ENCODE results near the gene TSC22D2. TPM values are rescaled to one million over a fixed set of nuclear protein-coding genes. Genes with fewer than 3 reads are reported as not detected.
A peak's percentile ranks its signal among the peaks of the same experiment; 100 is the strongest.

The TSC22D2 gene
- total RNA-seq, 3 donors from 2014 or later: 21.8 to 35.5 (median 31.3) TPM

DNA sequence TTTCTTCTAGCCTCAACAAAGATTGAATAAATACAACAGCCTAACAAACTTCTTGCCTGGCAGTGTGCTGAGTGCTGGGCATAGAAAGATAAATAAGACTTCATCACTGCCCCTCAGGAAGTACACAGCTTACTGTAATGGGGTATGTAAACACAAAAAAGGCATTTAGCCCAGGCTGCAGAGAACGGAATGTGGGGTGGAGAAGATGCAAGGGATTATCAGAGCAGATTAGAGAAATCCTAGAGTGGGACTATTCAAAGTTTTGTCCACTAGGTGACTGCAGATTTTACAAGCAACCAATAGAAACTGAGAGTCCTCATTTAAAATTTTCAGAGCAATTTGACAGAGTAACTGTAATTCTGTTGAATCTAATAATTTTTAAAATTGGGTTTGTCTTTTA, 35.4 kb upstream of the TSC22D2 start:
- DNase-seq: no peak
- H3K4me3 ChIP-seq: no peak overlapping the region
- TF ChIP-seq, protein P1, sequence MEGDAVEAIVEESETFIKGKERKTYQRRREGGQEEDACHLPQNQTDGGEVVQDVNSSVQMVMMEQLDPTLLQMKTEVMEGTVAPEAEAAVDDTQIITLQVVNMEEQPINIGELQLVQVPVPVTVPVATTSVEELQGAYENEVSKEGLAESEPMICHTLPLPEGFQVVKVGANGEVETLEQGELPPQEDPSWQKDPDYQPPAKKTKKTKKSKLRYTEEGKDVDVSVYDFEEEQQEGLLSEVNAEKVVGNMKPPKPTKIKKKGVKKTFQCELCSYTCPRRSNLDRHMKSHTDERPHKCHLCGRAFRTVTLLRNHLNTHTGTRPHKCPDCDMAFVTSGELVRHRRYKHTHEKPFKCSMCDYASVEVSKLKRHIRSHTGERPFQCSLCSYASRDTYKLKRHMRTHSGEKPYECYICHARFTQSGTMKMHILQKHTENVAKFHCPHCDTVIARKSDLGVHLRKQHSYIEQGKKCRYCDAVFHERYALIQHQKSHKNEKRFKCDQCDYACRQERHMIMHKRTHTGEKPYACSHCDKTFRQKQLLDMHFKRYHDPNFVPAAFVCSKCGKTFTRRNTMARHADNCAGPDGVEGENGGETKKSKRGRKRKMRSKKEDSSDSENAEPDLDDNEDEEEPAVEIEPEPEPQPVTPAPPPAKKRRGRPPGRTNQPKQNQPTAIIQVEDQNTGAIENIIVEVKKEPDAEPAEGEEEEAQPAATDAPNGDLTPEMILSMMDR (IDR thresholded peaks at IDR 0.05): no peak
- ATAC-seq: no peak
- H3K9me3 ChIP-seq: no peaks in the 10 kb centered on the region
- no peaks in the 10 kb centered on the region for H3K36me3 ChIP-seq (ENCODE audit: low read depth)
- intact Hi-C loops (cut with DNase I, micrococcal nuclease): no loop called here
- no peaks in the 10 kb centered on the region for H3K4me1 ChIP-seq (ENCODE audit: low read depth)

DNA sequence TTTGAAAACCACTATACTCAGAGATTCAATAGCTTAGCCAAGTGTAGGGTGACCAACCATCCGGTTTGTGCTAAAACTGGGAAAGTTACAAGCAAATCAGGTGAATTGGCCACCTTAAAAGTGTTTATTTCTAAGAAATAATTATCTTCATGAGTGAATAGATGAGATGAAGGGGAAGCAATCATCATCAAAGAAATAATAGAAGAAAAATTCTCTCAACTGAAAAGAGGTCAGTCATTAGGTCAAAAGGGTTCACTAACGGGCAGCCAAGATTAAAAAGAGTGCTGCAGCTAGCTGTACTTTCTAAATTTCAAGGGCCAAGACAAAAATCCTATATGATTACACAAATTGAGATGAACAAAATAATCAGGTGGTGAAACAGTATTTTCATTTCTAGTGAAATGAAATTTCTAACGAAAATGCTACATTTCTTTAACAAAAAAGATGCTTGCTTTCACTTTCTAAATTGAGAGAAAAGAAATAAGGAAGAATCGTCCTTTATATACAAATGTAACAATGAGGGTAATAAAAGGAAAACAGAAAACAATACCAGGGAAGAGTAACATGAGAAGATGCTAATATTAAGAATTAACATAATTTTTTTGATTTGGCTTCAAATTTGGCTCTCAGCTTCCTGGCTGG, 34.7 kb upstream of the TSC22D2 start:
- ATAC-seq (no peak), DNase-seq (no peak)
- TF ChIP-seq, protein P1 (IDR thresholded peaks at IDR 0.05): no peak
- no peaks in the 10 kb centered on the region for H3K9me3 ChIP-seq
- no peaks in the 10 kb centered on the region for H3K4me1 ChIP-seq (ENCODE audit: low read depth)
- intact Hi-C loops (cut with DNase I, micrococcal nuclease): no loop called here
- no peaks in the 10 kb centered on the region for H3K36me3 ChIP-seq (ENCODE audit: low read depth)
- no peak overlapping the region for H3K4me3 ChIP-seq

DNA sequence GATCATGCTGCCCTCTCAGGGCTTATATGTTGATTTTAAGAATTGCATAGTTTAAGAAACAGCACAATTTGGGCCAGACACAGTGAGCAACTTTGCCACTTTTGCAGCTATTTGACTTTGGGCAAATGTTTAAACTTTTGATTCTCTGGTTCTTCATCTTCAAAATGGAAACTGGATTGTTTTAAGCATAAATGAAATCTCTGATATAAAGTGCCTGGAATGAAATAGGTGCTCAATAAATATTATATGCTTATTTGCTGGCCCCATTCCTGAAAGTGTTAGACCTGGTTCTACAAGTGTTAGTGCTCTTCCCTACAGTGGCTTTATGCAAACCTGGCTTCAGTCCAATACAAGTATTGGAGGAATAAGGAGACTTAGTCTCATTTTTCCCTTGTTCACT, 33.1 kb upstream of the TSC22D2 start:
- ATAC-seq (no peak), DNase-seq (no peak)
- Histone ChIP-seq H3K36me3 (ENCODE audit: low read depth) (no peaks in the 10 kb centered on the region), H3K4me3 (no peak overlapping the region), H3K9me3 (no peaks in the 10 kb centered on the region), H3K4me1 (ENCODE audit: low read depth) (no peaks in the 10 kb centered on the region)
- TF ChIP-seq, protein P1 (IDR thresholded peaks at IDR 0.05): no peak
- intact Hi-C loops (cut with DNase I, micrococcal nuclease): no loop called here

- H3K4me1 ChIP-seq (ENCODE audit: low read depth): no peaks in the 10 kb centered on the region
- TF ChIP-seq, protein P1 (IDR thresholded peaks at IDR 0.05): no peak
- intact Hi-C loops (cut with DNase I, micrococcal nuclease): no loop called here
- no peak overlapping the region for H3K4me3 ChIP-seq
- ATAC-seq (no peak), DNase-seq (peak in 1 of 3 donors; percentile 63)
- H3K9me3 ChIP-seq: no peaks in the 10 kb centered on the region
- no peaks in the 10 kb centered on the region for H3K36me3 ChIP-seq (ENCODE audit: low read depth)
Measured at GRCh38 chr3:150376001-150376848, 31.9 kb upstream of the TSC22D2 start.

- ATAC-seq (peak; percentile 78), DNase-seq (no peak)
- H3K4me1 ChIP-seq (ENCODE audit: low read depth): no peaks in the 10 kb centered on the region
- H3K36me3 ChIP-seq (ENCODE audit: low read depth): no peaks in the 10 kb centered on the region
- intact Hi-C loops (cut with DNase I, micrococcal nuclease): no loop called here
- TF ChIP-seq, protein P1 (IDR thresholded peaks at IDR 0.05): no peak
- H3K9me3 ChIP-seq: no peaks in the 10 kb centered on the region
- no peak overlapping the region for H3K4me3 ChIP-seq
Measured at GRCh38 chr3:150377601-150378300, 30.3 kb upstream of the TSC22D2 start.
